PC-3 (cell line): ENCODE data around the gene MLANA. TPM values are rescaled to one million over a fixed set of nuclear protein-coding genes. Genes with fewer than 3 reads are reported as not detected.

ENCODE experiments used
- ATAC-seq: fragments of 200-7000 bp; cut with Tn5 transposase; 2 replicates; pipeline ENCODE4 v1.9.1; 2020; ENCODE audit warnings: mild to moderate bottlenecking, moderate library complexity
- BruUV-seq: library from RNA; stranded (reverse); fragments of 400-500 nt; replicated peaks from 2 replicates; lab custom pipeline; 2021; lab: Mats Ljungman, UMichigan
- CTCF ChIA-PET: fragments of 300-600 bp; sonication (Branson Sonifier 250); formaldehyde crosslinking; loops from one replicate; lab custom pipeline; 2022; ENCODE audit warnings: antibody characterized with exemption; lab: Charles Lee
- POLR2A ChIA-PET: fragments of 300-600 bp; sonication (Branson Sonifier 250); formaldehyde crosslinking; loops from one replicate; lab custom pipeline; 2022; ENCODE audit warnings: antibody characterized with exemption; ENCODE audit not compliant: unreplicated experiment; lab: Charles Lee
- DNase-seq: peaks from one replicate; pipeline ENCODE4 v3.0.0-alpha.2; 2015
- H2AFZ ChIP-seq: fragments of 300-600 bp; sonication (generic); 2 replicates; pipeline ENCODE4 v1.6.0; 2016; ENCODE audit warnings: antibody characterized with exemption, low read length
- H3F3A ChIP-seq: fragments of 300-600 bp; sonication (generic); one replicate; pipeline ENCODE4 v1.6.0; 2017; ENCODE audit warnings: antibody characterized with exemption, low read length, control low read depth, mild to moderate bottlenecking; ENCODE audit not compliant: unreplicated experiment
- H3K27ac ChIP-seq: fragments of 300-600 bp; sonication (generic); 2 replicates; pipeline ENCODE4 v1.5.1; 2016; ENCODE audit warnings: mild to moderate bottlenecking, low read length
- H3K27me3 ChIP-seq: fragments of 300-600 bp; sonication (generic); 2 replicates; pipeline ENCODE4 v1.6.1; 2016; ENCODE audit warnings: low read length, mixed read lengths
- H3K36me3 ChIP-seq: fragments of 300-600 bp; sonication (generic); 2 replicates; pipeline ENCODE4 v1.6.1; 2016; ENCODE audit warnings: low read depth, mixed run types, low read length, mixed read lengths
- H3K4me1 ChIP-seq: fragments of 300-600 bp; sonication (generic); 2 replicates; pipeline ENCODE4 v1.5.1; 2016; ENCODE audit warnings: low read length; ENCODE audit not compliant: insufficient read depth
- H3K4me2 ChIP-seq: fragments of 300-600 bp; sonication (generic); 2 replicates; pipeline ENCODE4 v1.6.0; 2016; ENCODE audit warnings: low read length
- H3K4me3 ChIP-seq: fragments of 300-600 bp; sonication (generic); 2 replicates; pipeline ENCODE4 v1.5.1; 2016; ENCODE audit warnings: mild to moderate bottlenecking, low read length, mixed read lengths
- H3K79me2 ChIP-seq: fragments of 300-600 bp; sonication (generic); 2 replicates; pipeline ENCODE4 v1.6.1; 2017; ENCODE audit warnings: low read length, mixed read lengths
- H3K9ac ChIP-seq: fragments of 300-600 bp; sonication (generic); 2 replicates; pipeline ENCODE4 v1.6.0; 2016; ENCODE audit warnings: mild to moderate bottlenecking, low read length
- H3K9me2 ChIP-seq: fragments of 300-600 bp; sonication (generic); replicated peaks from 2 replicates; pipeline ENCODE4 v1.6.1; 2016; ENCODE audit warnings: mixed run types, low read length, mixed read lengths
- H3K9me3 ChIP-seq: fragments of 300-600 bp; sonication (generic); 2 replicates; pipeline ENCODE4 v1.6.1; 2016; ENCODE audit warnings: low read length, mixed read lengths
- H4K20me1 ChIP-seq: fragments of 300-600 bp; sonication (generic); 2 replicates; pipeline ENCODE4 v1.6.1; 2016; ENCODE audit warnings: low read length, mixed read lengths
- EZH2 ChIP-seq: fragments of 300-600 bp; sonication (generic); IDR thresholded peaks from one replicate; pipeline ENCODE4 v1.6.1; 2017; ENCODE audit warnings: antibody characterized with exemption, mild to moderate bottlenecking, low read length; ENCODE audit not compliant: unreplicated experiment
- EZH2phosphoT487 ChIP-seq: fragments of 300-600 bp; sonication (generic); IDR thresholded peaks from 2 replicates; pipeline ENCODE4 v1.6.1; 2018; ENCODE audit warnings: mild to moderate bottlenecking, antibody characterized with exemption, low read length, borderline replicate concordance
- intact Hi-C: fragments of 100-400 bp; cut with micrococcal nuclease; formaldehyde crosslinking; loops from 2 replicates; pipeline ENCODE4 v1.9.0; 2023
- total RNA-seq: library from RNA; depleted of rRNA; stranded (reverse); fragments of >200 nt; gene quantifications from 2 replicates; pipeline ENCODE4 v1.2.3, GENCODE V29; 2014
- TF ChIP-seq, protein P1 (sequence below): fragments of 300-600 bp; sonication (generic); conservative IDR thresholded peaks from 2 replicates; pipeline ENCODE4 v1.5.1; 2017; ENCODE audit warnings: antibody characterized with exemption, low read depth, mild to moderate bottlenecking, low read length

MLANA gene
- total RNA-seq, 1 experiment from 2014 or later, result not detected

DNA sequence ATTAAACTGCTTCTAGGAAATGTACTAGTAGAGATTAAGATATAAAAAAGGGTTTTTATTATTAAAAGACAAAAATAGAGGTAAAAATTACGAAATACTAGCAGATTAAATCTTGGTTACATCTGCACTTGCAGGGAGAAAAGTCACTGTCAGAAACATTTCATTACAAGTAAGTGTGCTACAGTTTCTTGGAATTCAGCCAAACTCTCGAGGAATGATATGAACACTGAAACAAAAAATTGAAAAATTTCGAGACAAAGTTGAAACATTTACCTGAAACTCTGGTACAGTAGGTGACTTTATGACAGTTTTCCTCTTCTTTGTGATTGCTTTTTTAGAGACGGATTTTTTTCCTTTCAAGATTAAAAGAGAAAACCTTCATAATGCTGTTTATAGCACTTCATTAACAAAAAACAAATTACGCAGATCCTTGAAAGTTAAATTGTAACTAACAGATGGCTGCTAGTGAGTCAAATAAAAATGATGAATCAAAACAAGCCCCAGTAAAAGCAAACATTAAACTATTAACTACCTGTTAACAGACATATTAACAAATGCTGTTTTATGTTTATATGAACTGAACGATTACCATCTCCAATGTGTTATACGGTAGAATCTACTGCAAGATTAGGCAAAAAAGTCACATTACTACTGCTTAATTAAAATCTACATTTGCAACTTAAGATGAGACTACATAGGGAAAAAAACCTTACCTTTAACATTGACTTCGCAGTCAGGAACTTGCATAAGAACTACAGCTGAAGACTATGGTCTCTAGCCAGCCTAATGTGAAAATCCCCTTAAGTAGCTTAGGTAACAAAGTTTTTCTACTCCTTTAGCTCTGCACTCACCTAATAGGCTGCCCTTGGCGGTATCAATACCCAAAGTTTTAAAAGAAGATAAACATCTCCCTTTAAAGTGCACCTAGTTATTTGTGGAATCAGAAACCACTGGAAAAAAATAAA lies 63.3 kb downstream of the MLANA start:
- Histone ChIP-seq H3K27me3 (no peaks in the 10 kb centered on the region), H3K9ac (no peak overlapping the region), H2AFZ (no peak overlapping the region), H3K4me2 (peak overlapping the region; percentile 17; the same call in 1 of the 2 replicates), H3K36me3 (no peaks in the 10 kb centered on the region), H3K79me2 (no peaks in the 10 kb centered on the region), H3K4me3 (no peak overlapping the region), H3F3A (no peaks in the 10 kb centered on the region), H3K9me2 (no peaks in the 10 kb centered on the region), H4K20me1 (no peaks in the 10 kb centered on the region), H3K9me3 (no peaks in the 10 kb centered on the region), H3K4me1 (peaks cover 24% of the 10 kb centered on the region), H3K27ac (no peak overlapping the region)
- intact Hi-C loops, result no loop called here
- no peak for ATAC-seq
- DNase-seq, result peak; percentile 21
- CTCF ChIA-PET, result no interaction called here
- BruUV-seq, result no TSS peak
- POLR2A ChIA-PET, result no interaction called here
- TF ChIP-seq EZH2phosphoT487, result no peak
- TF ChIP-seq EZH2, result no peak
- TF ChIP-seq, protein P1, sequence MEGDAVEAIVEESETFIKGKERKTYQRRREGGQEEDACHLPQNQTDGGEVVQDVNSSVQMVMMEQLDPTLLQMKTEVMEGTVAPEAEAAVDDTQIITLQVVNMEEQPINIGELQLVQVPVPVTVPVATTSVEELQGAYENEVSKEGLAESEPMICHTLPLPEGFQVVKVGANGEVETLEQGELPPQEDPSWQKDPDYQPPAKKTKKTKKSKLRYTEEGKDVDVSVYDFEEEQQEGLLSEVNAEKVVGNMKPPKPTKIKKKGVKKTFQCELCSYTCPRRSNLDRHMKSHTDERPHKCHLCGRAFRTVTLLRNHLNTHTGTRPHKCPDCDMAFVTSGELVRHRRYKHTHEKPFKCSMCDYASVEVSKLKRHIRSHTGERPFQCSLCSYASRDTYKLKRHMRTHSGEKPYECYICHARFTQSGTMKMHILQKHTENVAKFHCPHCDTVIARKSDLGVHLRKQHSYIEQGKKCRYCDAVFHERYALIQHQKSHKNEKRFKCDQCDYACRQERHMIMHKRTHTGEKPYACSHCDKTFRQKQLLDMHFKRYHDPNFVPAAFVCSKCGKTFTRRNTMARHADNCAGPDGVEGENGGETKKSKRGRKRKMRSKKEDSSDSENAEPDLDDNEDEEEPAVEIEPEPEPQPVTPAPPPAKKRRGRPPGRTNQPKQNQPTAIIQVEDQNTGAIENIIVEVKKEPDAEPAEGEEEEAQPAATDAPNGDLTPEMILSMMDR, result no peak

DNA sequence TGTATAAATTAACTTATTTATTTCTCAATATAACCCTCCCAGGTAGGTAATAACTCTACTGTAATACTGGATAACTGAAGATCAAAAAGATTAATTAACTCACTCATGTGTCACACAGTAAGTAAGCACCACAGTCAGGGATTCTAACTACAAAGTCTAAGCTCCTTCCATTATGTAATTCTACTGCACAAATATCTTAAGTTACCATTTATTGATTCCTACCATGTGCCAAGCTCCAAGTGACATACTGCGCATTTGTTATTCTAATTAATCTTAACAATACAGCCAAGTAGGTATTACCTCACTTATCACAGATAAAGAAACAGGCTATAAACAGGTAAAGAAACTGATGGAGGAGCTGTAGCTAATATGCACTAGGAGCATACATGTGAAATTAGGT lies 66.5 kb downstream of the MLANA start:
- Histone ChIP-seq H3K4me1 (peaks cover 9% of the 10 kb centered on the region; the same call in 1 of the 2 replicates), H4K20me1 (no peaks in the 10 kb centered on the region), H3K9me3 (no peaks in the 10 kb centered on the region), H3K27me3 (no peaks in the 10 kb centered on the region), H3K27ac (no peak overlapping the region), H3K79me2 (no peaks in the 10 kb centered on the region), H3K36me3 (no peaks in the 10 kb centered on the region), H3K9me2 (no peaks in the 10 kb centered on the region), H3K9ac (no peak overlapping the region), H3F3A (no peaks in the 10 kb centered on the region), H3K4me2 (no peak overlapping the region), H2AFZ (no peak overlapping the region), H3K4me3 (no peak overlapping the region)
- ChIA-PET CTCF (no interaction called here), POLR2A (no interaction called here)
- BruUV-seq, result no TSS peak
- intact Hi-C loops, result loop anchor here (5.0 kb wide), 1 partner anchor 160 kb away; no protein-coding TSS in a partner anchor
- no peak for ATAC-seq
- DNase-seq, result no peak
- TF ChIP-seq, protein P1, result no peak
- TF ChIP-seq EZH2phosphoT487 (no peak), EZH2 (no peak)

DNA sequence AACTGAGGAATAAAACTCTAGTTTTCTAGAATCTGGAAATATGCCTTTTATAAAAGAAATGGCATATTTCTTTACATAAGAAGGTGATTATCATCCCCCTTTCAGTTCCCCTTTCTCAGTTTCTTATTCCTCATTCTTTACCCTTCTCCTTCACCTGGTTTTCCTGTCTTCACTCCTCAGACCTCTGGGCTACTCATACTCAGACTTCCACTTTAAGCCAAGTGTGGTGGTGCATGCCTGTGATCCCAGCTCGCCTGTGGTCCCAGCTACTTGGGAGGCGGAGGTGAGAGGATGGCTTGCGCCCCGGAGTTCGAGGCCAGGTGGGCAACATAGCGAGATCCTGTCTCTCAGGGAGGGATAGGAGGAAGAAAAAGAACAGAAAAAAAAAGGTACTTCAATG lies 67.6 kb downstream of the MLANA start:
- no peaks in the 10 kb centered on the region for H3K9me3 ChIP-seq
- no peaks in the 10 kb centered on the region for H3K36me3 ChIP-seq
- H4K20me1 ChIP-seq, result no peaks in the 10 kb centered on the region
- intact Hi-C loops, result loop anchor here (5.0 kb wide), 1 partner anchor 161 kb away; no protein-coding TSS in a partner anchor
- no peak overlapping the region for H3K27ac ChIP-seq
- H3K4me2 ChIP-seq, result no peak overlapping the region
- ATAC-seq (no peak), DNase-seq (no peak)
- CTCF ChIA-PET, result no interaction called here
- H3K4me1 ChIP-seq, result peaks cover 5% of the 10 kb centered on the region; the same call in 1 of the 2 replicates
- no TSS peak for BruUV-seq
- no peaks in the 10 kb centered on the region for H3F3A ChIP-seq
- POLR2A ChIA-PET, result no interaction called here
- no peak overlapping the region for H3K4me3 ChIP-seq
- no peak overlapping the region for H3K9ac ChIP-seq
- no peaks in the 10 kb centered on the region for H3K79me2 ChIP-seq
- no peak overlapping the region for H2AFZ ChIP-seq
- TF ChIP-seq EZH2 (no peak), EZH2phosphoT487 (no peak)
- TF ChIP-seq, protein P1, result no peak
- H3K27me3 ChIP-seq, result no peaks in the 10 kb centered on the region
- H3K9me2 ChIP-seq, result no peaks in the 10 kb centered on the region
